Gastroesophageal sphincter (tissue), 4 donors: ENCODE results near the gene ZNF764. TPM values are rescaled to one million over a fixed set of nuclear protein-coding genes. Genes with fewer than 3 reads are reported as not detected.
A peak's percentile ranks its signal among the peaks of the same experiment; 100 is the strongest.
"Not testable (repeated sequence)": the region's sequence is repeated elsewhere in the genome, so short reads cannot be mapped to it uniquely, and the experiment has no call there.

Experiments used
- ATAC-seq: fragments of 150-250 bp; one replicate; pipeline ENCODE4 v1.9.1; 2016; ENCODE audit warnings: mild to moderate bottlenecking, moderate library complexity
- H3K27ac ChIP-seq, 4 donors: fragments of 200-600 bp; sonication (generic) in 3 of 4; 1 replicate in 3 of 4; 2 replicates in 1 of 4; pipeline ENCODE4 v1.5.1; 2016 to 2019
- H3K27me3 ChIP-seq: fragments of 200-600 bp; sonication (generic); one replicate; pipeline ENCODE4 v1.5.1; 2019
- H3K36me3 ChIP-seq, 2 donors: fragments of 200-600 bp; sonication (generic); one replicate each; pipeline ENCODE4 v1.5.1; 2019; ENCODE audit warnings: control low read depth in 1 of 2
- H3K4me1 ChIP-seq, 3 donors: fragments of 200-600 bp; sonication (generic); 1 replicate in 2 of 3; 2 replicates in 1 of 3; pipeline ENCODE4 v1.5.1; 2016 to 2019; ENCODE audit warnings: control low read depth in 2 of 3
- H3K4me3 ChIP-seq, 2 donors: fragments of 200-600 bp; sonication (generic); one replicate each; pipeline ENCODE4 v1.5.1; 2019; ENCODE audit warnings: mild to moderate bottlenecking in 1 of 2, moderate library complexity in 1 of 2
- H3K9me3 ChIP-seq, 3 donors: fragments of 200-600 bp; sonication (generic); one replicate each; pipeline ENCODE4 v1.5.1; 2017 to 2019; ENCODE audit warnings: control low read depth in 2 of 3
- EP300 ChIP-seq: sonication (generic); formaldehyde crosslinking; IDR thresholded peaks from one replicate; pipeline ENCODE4 v1.6.1; 2017; ENCODE audit warnings: antibody characterized with exemption, mild to moderate bottlenecking
- POLR2A ChIP-seq, 2 donors: fragments of 450-650 bp; IDR thresholded peaks; one replicate each; pipeline ENCODE4 v1.6.1; 2017; ENCODE audit warnings: antibody characterized with exemption in 2 of 2, mild to moderate bottlenecking in 2 of 2, moderate library complexity in 1 of 2
- POLR2AphosphoS5 ChIP-seq: sonication (generic); formaldehyde crosslinking; IDR thresholded peaks from one replicate; pipeline ENCODE4 v1.6.1; 2017; ENCODE audit warnings: antibody characterized with exemption
- WGBS, 2 donors: methylation state at CpG; one replicate each; pipeline ENCODE4 v1.1.5; 2018; ENCODE audit warnings: low coverage in 1 of 2; 5-methylcytosine and 5-hydroxymethylcytosine counted together
- total RNA-seq, 4 donors: library from RNA; depleted of rRNA; stranded (reverse); fragments of >200 nt; gene quantifications; one replicate each; pipeline ENCODE4 v1.1.0, GENCODE V29; 2016
- TF ChIP-seq, protein P1 (sequence below), 4 experiments: fragments of 200-600 bp in 2 of 4; fragments of 450-650 bp in 2 of 4; sonication (generic) in 1 of 4; IDR thresholded peaks; one replicate each; pipeline ENCODE4 v1.5.1; 2017 to 2019; ENCODE audit warnings: antibody characterized with exemption in 4 of 4, mild to moderate bottlenecking in 2 of 4, moderate library complexity in 2 of 4

The ZNF764 gene
- total RNA-seq, 4 donors from 2014 or later, result 6.3 to 13.1 (median 9.3) TPM

DNA sequence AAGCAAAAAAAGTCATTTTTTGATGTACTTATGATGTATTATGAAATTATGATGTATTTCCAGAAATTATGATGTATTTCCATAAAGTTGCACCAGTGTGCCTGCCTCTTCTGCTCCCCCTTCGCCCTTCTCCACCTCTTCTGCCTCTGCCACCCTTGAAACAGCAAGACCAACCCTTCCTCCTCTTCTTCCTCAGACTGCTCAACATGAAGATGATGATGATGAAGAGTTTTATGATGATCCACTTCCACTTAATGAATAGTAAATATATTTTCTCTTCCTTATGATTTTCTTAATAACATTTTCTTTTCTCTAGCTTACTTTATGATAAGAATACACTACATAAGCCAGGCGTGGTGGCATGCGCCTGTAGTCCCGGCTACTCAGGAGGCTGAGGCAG lies 34.7 kb upstream of the ZNF764 start:
- H3K27me3 ChIP-seq, result no peaks in the 10 kb centered on the region
- TF ChIP-seq EP300, result no peak
- no peak for TF ChIP-seq POLR2AphosphoS5
- no peak for ATAC-seq
- no peaks in the 10 kb centered on the region for H3K9me3 ChIP-seq
- 99 to 100% methylated on average over 1 to 4 of the region's 4 CpGs for WGBS, 2 donors
- H3K27ac ChIP-seq, result no peak overlapping the region
- peaks cover 0 to 7% of the 10 kb centered on the region in 2 donors for H3K36me3 ChIP-seq
- H3K4me3 ChIP-seq, result no peak overlapping the region
- no peaks in the 10 kb centered on the region for H3K4me1 ChIP-seq

DNA sequence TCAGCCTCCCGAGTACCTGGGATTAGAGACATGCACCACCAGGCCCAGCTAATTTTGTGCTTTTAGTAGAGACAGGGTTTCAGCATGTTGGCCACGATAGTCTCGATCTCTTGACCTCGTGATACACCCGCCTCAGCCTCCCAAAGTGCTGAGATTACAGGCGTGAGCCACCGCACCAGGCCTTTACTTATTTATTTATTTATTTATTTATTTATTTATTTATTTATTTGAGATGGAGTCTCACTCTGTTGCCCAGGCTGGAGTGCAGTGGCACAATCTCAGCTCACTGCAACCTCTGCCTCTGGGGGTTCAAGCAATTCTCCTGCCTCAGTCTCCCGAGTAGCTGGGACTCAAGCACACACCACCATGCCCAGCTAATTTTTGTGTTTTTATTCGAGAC lies 32.7 kb upstream of the ZNF764 start:
- H3K27ac ChIP-seq, ATAC-seq, H3K4me3 ChIP-seq, H3K9me3 ChIP-seq, H3K36me3 ChIP-seq, H3K27me3 ChIP-seq: not testable (repeated sequence)
- WGBS, 2 donors, result 94 to 99% methylated on average over 9 of the region's 9 CpGs
- peaks cover 0 to 15% (median 3%) of the 10 kb centered on the region in 3 donors for H3K4me1 ChIP-seq

DNA sequence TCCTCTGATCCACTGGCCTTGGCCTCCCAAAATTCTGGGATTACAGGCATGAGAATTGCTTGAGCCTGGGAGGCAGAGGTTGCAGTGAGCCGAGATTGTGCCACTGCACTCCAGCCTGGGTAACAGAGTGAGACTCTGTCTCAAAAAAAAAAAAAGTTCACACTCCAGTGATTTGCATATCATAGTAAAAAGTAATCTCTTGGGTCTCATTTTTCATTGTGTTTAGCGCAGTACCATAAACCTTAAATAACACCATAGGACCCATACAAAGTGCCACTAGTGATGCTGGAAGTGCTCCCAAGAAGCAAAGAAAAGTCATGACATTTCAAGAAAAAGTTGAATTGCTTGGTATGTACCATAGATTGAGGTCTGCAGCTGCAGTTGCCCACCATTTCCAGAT lies 31.4 kb upstream of the ZNF764 start:
- H3K4me1 ChIP-seq, result peaks cover 0 to 22% (median 7%) of the 10 kb centered on the region in 3 donors
- ATAC-seq, H3K4me3 ChIP-seq, H3K27me3 ChIP-seq, H3K36me3 ChIP-seq, H3K9me3 ChIP-seq, H3K27ac ChIP-seq: not testable (repeated sequence)
- WGBS, 2 donors, result 90 to 100% methylated on average over 1 to 2 of the region's 2 CpGs

DNA sequence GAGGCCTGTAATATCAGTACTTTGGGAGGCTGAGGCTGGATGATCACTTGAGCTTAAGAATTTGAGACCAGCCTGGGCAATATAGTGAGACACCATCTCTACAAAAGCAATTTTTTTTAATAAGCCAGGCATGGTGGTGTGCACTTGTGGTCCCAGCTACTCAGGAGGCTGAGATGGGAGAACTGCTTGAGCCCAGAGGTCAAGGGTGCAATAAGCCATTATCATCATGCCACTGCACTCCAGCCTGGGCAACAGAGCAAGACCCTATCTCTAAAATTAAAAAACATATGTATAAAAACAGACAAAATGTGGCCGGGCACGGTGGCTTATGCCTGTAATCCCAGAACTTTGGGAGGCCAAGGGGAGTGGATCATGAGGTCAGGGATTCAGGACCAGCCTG lies 30.5 kb upstream of the ZNF764 start:
- TF ChIP-seq POLR2AphosphoS5 (no peak), EP300 (no peak), POLR2A (IDR thresholded peaks at IDR 0.05) (no peak)
- TF ChIP-seq, protein P1, sequence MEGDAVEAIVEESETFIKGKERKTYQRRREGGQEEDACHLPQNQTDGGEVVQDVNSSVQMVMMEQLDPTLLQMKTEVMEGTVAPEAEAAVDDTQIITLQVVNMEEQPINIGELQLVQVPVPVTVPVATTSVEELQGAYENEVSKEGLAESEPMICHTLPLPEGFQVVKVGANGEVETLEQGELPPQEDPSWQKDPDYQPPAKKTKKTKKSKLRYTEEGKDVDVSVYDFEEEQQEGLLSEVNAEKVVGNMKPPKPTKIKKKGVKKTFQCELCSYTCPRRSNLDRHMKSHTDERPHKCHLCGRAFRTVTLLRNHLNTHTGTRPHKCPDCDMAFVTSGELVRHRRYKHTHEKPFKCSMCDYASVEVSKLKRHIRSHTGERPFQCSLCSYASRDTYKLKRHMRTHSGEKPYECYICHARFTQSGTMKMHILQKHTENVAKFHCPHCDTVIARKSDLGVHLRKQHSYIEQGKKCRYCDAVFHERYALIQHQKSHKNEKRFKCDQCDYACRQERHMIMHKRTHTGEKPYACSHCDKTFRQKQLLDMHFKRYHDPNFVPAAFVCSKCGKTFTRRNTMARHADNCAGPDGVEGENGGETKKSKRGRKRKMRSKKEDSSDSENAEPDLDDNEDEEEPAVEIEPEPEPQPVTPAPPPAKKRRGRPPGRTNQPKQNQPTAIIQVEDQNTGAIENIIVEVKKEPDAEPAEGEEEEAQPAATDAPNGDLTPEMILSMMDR (IDR thresholded peaks at IDR 0.05), result no peak
- Histone ChIP-seq H3K4me3 (no peak overlapping the region), H3K27ac (no peak overlapping the region), H3K4me1 (peaks cover 0 to 31% (median 10%) of the 10 kb centered on the region in 3 donors), H3K36me3 (peaks cover 0 to 9% of the 10 kb centered on the region in 2 donors), H3K27me3 (no peaks in the 10 kb centered on the region), H3K9me3 (no peaks in the 10 kb centered on the region)
- 80 to 93% methylated on average over 1 to 2 of the region's 2 CpGs for WGBS, 2 donors
- ATAC-seq, result no peak

DNA sequence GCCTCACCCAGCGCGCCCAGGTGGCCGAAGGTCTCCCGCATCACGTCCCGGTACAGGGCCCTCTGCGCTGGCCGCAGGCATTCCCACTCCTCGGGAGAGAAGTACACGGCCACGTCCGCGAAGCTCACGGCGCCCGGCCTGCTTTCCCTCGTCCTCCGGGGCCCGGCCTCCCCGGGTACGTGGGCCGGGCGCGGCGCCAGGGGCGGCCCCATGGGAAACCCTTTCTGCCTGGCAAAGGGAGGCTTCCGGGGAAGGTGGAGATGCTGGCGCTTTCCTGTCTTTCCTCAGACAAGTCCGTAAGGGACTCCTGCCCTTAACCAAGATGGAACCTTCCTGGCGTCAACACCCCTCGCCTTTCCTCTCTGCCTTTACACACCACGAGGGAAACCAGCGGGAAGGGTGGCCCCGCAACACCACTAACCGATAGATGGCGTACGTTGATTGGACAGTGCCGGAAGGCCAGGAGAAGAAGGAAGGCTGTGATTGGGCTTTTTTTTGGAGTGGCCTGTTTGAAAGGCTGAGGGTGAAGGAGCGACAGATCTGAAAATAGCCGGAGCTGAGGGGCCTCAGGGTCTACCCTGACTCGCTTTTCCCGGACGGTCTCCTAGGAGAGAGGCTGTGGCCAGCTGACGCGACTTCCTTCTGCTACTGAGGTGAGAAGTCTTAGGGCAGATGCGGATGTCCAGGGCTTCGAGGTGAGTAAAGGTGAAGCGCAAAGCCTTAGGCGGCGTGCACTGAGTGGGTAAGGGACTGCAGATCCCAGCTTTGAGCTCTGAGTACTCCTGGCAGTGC lies 27.4 kb upstream of the ZNF764 start, which contains the start of gene ZNF785:
Gene ZNF785, minus strand, starts transcription at position 298 of the 792 bp plus-strand sequence. Its CDS starts 86 bp downstream, at position 212.
- peaks cover 0 to 61% (median 10%) of the 10 kb centered on the region in 3 donors for H3K4me1 ChIP-seq
- peak; percentile 99 for ATAC-seq

DNA sequence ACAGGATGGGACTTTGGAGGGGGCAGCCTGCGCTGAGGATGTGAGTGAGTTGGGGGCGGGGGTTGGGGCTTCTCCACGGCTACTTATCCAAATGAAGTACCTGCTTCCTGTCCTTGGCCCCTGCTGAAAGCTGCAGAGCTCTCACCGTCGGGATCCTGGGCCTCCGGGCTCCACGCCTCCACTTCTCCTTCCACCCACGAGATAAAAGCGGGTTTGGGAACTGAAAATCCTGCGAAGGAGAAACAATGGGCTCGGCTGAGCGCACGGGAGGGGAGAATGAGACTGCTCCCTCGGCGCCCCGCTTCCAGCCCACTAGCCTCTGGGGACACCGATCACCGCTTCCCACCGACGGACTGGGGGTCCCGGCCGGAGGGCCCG lies 26.8 kb upstream of the ZNF764 start:
- peaks cover 0 to 61% (median 10%) of the 10 kb centered on the region in 3 donors for H3K4me1 ChIP-seq
- H3K9me3 ChIP-seq, result no peaks in the 10 kb centered on the region
- H3K27me3 ChIP-seq, result no peaks in the 10 kb centered on the region
- H3K27ac ChIP-seq, result peak overlapping the region; percentile 64 to 96 (median 94)
- TF ChIP-seq EP300 (no peak), POLR2AphosphoS5 (no peak), POLR2A (IDR thresholded peaks at IDR 0.05) (no peak)
- TF ChIP-seq, protein P1 (IDR thresholded peaks at IDR 0.05), result no peak
- H3K4me3 ChIP-seq, result peak overlapping the region; percentile 43 to 81
- no peak for ATAC-seq
- H3K36me3 ChIP-seq, result peaks cover 0 to 39% of the 10 kb centered on the region in 2 donors
- WGBS, 2 donors, result no CpG with 5 or more reads among the region's 23 CpGs

More for the DNA sequence above, 27.4 kb upstream of the ZNF764 start, which contains the start of gene ZNF785:
- Histone ChIP-seq H3K36me3 (peaks cover 0 to 38% of the 10 kb centered on the region in 2 donors), H3K27me3 (no peaks in the 10 kb centered on the region), H3K27ac (peak within 1 kb of the TSS; percentile 64 to 96 (median 94)), H3K9me3 (no peaks in the 10 kb centered on the region), H3K4me3 (peak within 1 kb of the TSS; percentile 43 to 81)
- WGBS, 2 donors, result 0% methylated on average over 3 to 20 of the region's 50 CpGs
- TF ChIP-seq EP300, result no peak
- peak; percentile 89 for TF ChIP-seq POLR2AphosphoS5
- TF ChIP-seq POLR2A (IDR thresholded peaks at IDR 0.05), result peak in 1 of 2 donors; percentile 26
- TF ChIP-seq, protein P1 (IDR thresholded peaks at IDR 0.05), result peak in 3 of 4 experiments; percentile 33 to 44 (median 44)
